Measurements from ENCODE around the gene CFAP251. TPM values are rescaled to one million over a fixed set of nuclear protein-coding genes. Genes with fewer than 3 reads are reported as not detected.

CFAP251 gene
- polyA plus RNA-seq, 3 donors = 0.08 to 0.17 TPM; not detected in 1

DNA sequence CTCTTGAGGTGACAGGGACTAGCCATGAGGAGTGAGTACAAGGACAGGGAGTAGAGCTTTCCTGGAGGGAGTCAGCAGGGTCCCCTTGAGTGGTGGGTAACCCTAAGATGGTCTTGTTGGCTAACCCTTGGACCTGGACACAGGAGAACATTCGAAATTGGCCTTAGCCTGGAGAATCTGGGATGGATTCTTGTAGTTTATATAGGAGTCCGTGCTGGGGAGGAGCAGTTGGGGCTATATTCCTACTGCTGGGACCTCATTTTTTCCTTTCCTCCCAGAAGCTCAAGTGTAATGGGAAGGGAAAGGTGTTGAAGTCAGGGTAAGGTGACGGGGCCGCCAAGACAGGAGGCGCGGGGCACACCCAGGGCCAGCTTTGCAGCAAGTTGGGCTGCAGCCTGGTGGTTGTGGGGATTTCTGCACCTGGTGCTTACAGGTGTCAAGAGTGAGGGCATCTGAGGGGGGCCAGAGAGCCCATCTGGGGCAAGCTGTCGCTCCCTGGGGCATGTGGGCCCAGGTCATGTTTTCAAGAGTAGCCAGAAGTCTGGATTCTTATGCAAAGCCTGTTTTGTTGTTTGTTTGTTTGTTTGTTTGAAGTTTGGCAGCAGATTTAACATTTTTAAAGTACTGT lies 108.4 kb downstream of the CFAP251 start:
- H3K27ac Mint-ChIP-seq = no peak overlapping the region
- Histone ChIP-seq H3K4me2 (replicated peaks; ENCODE audit: extremely low read depth, low read length, poor library complexity, severe bottlenecking) (no peak overlapping the region), H3K4me3 (replicated peaks in 1 of 3; ENCODE audit: low read depth in 2 of 3, low read length in 3 of 3) (no peak overlapping the region), H3K36me3 (replicated peaks in 1 of 2; ENCODE audit: control insufficient read depth in 1 of 2, insufficient read depth in 2 of 2, low read length in 2 of 2) (no peaks in the 10 kb centered on the region), H4K20me1 (ENCODE audit: insufficient read depth, low read length) (no peaks in the 10 kb centered on the region), H3K9ac (ENCODE audit: insufficient read depth, low read length, poor library complexity, severe bottlenecking) (no peak overlapping the region), H3K27ac (ENCODE audit: low read depth in 1 of 2, low read length in 2 of 2) (no peak overlapping the region), H2AFZ (ENCODE audit: insufficient read depth, low read depth, low read length, poor library complexity, severe bottlenecking) (no peak overlapping the region), H3K4me1 (ENCODE audit: control insufficient read depth in 1 of 2, insufficient read depth in 2 of 2, low read length in 2 of 2) (peaks cover 12 to 14% of the 10 kb centered on the region in 2 donors), H3K27me3 (ENCODE audit: control insufficient read depth in 2 of 2, insufficient read depth in 2 of 2, low read length in 2 of 2) (peaks cover 0 to 14% of the 10 kb centered on the region in 2 donors), H3K9me3 (replicated peaks in 1 of 2; ENCODE audit: control insufficient read depth in 1 of 2, insufficient read depth in 1 of 2, low read length in 2 of 2) (no peaks in the 10 kb centered on the region), H3K79me2 (ENCODE audit: insufficient read depth, low read length) (peaks cover 23% of the 10 kb centered on the region)
- peaks cover 0 to 7% of the 10 kb centered on the region in 2 donors for H3K36me3 Mint-ChIP-seq
- WGBS (ENCODE audit: insufficient coverage) = 94% methylated on average over 6 of the region's 7 CpGs
- peaks cover 0 to 14% (median 4%) of the 10 kb centered on the region in 7 donors for H3K9me3 Mint-ChIP-seq
- peaks cover 10% of the 10 kb centered on the region for H3K4me1 Mint-ChIP-seq
- H3K4me3 Mint-ChIP-seq = no peak overlapping the region
- intact Hi-C loops (cut with micrococcal nuclease) = no loop called here
- DNase-seq = no peak
- TF ChIP-seq, protein P1, sequence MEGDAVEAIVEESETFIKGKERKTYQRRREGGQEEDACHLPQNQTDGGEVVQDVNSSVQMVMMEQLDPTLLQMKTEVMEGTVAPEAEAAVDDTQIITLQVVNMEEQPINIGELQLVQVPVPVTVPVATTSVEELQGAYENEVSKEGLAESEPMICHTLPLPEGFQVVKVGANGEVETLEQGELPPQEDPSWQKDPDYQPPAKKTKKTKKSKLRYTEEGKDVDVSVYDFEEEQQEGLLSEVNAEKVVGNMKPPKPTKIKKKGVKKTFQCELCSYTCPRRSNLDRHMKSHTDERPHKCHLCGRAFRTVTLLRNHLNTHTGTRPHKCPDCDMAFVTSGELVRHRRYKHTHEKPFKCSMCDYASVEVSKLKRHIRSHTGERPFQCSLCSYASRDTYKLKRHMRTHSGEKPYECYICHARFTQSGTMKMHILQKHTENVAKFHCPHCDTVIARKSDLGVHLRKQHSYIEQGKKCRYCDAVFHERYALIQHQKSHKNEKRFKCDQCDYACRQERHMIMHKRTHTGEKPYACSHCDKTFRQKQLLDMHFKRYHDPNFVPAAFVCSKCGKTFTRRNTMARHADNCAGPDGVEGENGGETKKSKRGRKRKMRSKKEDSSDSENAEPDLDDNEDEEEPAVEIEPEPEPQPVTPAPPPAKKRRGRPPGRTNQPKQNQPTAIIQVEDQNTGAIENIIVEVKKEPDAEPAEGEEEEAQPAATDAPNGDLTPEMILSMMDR (IDR thresholded peaks at IDR 0.05) = no peak
- H3K27me3 Mint-ChIP-seq (ENCODE audit: low read depth in 3 of 3) = peaks cover 18 to 21% (median 19%) of the 10 kb centered on the region in 3 donors

DNA sequence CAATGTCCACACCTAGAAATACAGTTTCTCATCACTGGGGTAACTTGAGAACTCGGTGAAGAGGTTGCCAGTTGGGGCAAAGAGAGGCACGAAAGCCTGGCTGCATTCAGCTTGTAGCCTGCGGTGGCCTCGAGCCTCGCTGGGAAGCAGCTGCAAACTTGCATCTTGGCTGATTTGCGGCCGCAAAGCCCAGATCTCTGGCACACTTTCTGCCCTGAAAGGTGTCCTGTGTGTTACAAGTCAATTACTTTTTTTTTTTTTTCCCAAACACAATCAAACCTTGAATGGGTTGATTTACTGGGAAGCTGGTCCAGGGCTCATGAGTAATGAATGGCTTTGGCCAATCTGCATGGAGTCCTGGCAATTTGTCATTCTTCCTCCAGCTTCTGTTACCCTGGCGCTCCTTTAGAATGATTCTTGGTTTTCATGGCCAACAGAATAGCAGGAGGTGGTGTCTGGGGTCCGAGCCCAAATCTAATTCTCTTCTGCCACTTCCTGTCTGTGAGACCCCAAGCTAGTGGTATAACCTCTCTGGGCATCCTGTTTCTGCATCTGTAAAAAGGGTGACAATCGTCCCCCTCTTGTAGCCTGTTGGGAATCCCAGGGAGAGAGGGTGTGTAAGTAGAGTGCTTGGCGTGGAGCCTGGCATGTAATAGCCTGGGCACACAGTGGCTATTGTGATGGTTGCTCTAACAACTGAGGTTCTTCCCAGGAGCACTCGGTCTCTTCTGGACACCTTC lies 109.9 kb downstream of the CFAP251 start:
- no peak overlapping the region for H3K9ac ChIP-seq (ENCODE audit: insufficient read depth, low read length, poor library complexity, severe bottlenecking)
- TF ChIP-seq, protein P1 (IDR thresholded peaks at IDR 0.05) = no peak
- intact Hi-C loops (cut with micrococcal nuclease) = no loop called here
- H3K27me3 ChIP-seq (ENCODE audit: control insufficient read depth in 2 of 2, insufficient read depth in 2 of 2, low read length in 2 of 2) = peaks cover 0 to 8% of the 10 kb centered on the region in 2 donors
- no peak overlapping the region for H3K27ac ChIP-seq (ENCODE audit: low read depth in 1 of 2, low read length in 2 of 2)
- peaks cover 6 to 7% of the 10 kb centered on the region in 2 donors for H3K4me1 ChIP-seq (ENCODE audit: control insufficient read depth in 1 of 2, insufficient read depth in 2 of 2, low read length in 2 of 2)
- no peaks in the 10 kb centered on the region for H4K20me1 ChIP-seq (ENCODE audit: insufficient read depth, low read length)
- peaks cover 2% of the 10 kb centered on the region for H3K4me1 Mint-ChIP-seq
- peaks cover 0 to 4% of the 10 kb centered on the region in 2 donors for H3K36me3 Mint-ChIP-seq
- no peak overlapping the region for H2AFZ ChIP-seq (ENCODE audit: insufficient read depth, low read depth, low read length, poor library complexity, severe bottlenecking)
- H3K9me3 ChIP-seq (replicated peaks in 1 of 2; ENCODE audit: control insufficient read depth in 1 of 2, insufficient read depth in 1 of 2, low read length in 2 of 2) = no peaks in the 10 kb centered on the region
- 97% methylated on average over 9 of the region's 12 CpGs for WGBS (ENCODE audit: insufficient coverage)
- H3K27ac Mint-ChIP-seq = no peak overlapping the region
- H3K4me2 ChIP-seq (replicated peaks; ENCODE audit: extremely low read depth, low read length, poor library complexity, severe bottlenecking) = no peak overlapping the region
- no peak for DNase-seq
- H3K79me2 ChIP-seq (ENCODE audit: insufficient read depth, low read length) = peaks cover 19% of the 10 kb centered on the region
- H3K4me3 Mint-ChIP-seq = no peak overlapping the region
- no peaks in the 10 kb centered on the region for H3K36me3 ChIP-seq (replicated peaks in 1 of 2; ENCODE audit: control insufficient read depth in 1 of 2, insufficient read depth in 2 of 2, low read length in 2 of 2)
- peaks cover 11 to 12% (median 11%) of the 10 kb centered on the region in 3 donors for H3K27me3 Mint-ChIP-seq (ENCODE audit: low read depth in 3 of 3)
- peaks cover 0 to 9% (median under 1%) of the 10 kb centered on the region in 7 donors for H3K9me3 Mint-ChIP-seq
- H3K4me3 ChIP-seq (replicated peaks in 1 of 3; ENCODE audit: low read depth in 2 of 3, low read length in 3 of 3) = no peak overlapping the region

Data from CD14-positive monocyte (primary cell).